Adrenal gland (tissue), 5 donors: ENCODE results near the gene ZNF229.

ENCODE experiments used
- POLR2A ChIP-seq, 2 donors: fragments of 450-650 bp; IDR thresholded peaks; one replicate each; pipeline ENCODE4 v1.6.1; 2017; ENCODE audit warnings: antibody characterized with exemption in 2 of 2, mild to moderate bottlenecking in 2 of 2, moderate library complexity in 1 of 2
- TF ChIP-seq, protein P1 (sequence below), 6 experiments: fragments of 450-650 bp in 4 of 6; fragments of 200-600 bp in 2 of 6; sonication (generic) in 1 of 6; IDR thresholded peaks; 1 replicate in 5 of 6; 2 replicates in 1 of 6; pipeline versions ENCODE4 v1.5.1 to v1.8.0; 2016 to 2021; ENCODE audit warnings: antibody characterized with exemption in 6 of 6, mild to moderate bottlenecking in 2 of 6, moderate library complexity in 1 of 6
- donor health status: DM: no; HTN: no; CAD: no.

- TF ChIP-seq POLR2A (IDR thresholded peaks at IDR 0.05), result no peak
- TF ChIP-seq, protein P1, sequence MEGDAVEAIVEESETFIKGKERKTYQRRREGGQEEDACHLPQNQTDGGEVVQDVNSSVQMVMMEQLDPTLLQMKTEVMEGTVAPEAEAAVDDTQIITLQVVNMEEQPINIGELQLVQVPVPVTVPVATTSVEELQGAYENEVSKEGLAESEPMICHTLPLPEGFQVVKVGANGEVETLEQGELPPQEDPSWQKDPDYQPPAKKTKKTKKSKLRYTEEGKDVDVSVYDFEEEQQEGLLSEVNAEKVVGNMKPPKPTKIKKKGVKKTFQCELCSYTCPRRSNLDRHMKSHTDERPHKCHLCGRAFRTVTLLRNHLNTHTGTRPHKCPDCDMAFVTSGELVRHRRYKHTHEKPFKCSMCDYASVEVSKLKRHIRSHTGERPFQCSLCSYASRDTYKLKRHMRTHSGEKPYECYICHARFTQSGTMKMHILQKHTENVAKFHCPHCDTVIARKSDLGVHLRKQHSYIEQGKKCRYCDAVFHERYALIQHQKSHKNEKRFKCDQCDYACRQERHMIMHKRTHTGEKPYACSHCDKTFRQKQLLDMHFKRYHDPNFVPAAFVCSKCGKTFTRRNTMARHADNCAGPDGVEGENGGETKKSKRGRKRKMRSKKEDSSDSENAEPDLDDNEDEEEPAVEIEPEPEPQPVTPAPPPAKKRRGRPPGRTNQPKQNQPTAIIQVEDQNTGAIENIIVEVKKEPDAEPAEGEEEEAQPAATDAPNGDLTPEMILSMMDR (IDR thresholded peaks at IDR 0.05), result no peak
Measured at GRCh38 chr19:44476559-44477408, 28.5 kb upstream of the ZNF229 start.
